ENCODE results near the gene VGLL3. TPM values are rescaled to one million over a fixed set of nuclear protein-coding genes. Genes with fewer than 3 reads are reported as not detected.

Gene VGLL3
- total and polyA plus RNA-seq, 5 donors from 2014 or later, result 0.05 TPM; not detected in 4

GRCh38 chr3:86963611-86964010 lies 27.3 kb downstream of the VGLL3 start:
- Histone ChIP-seq H3K27ac (ENCODE audit: insufficient read depth, low read length, poor library complexity, severe bottlenecking) (no peak overlapping the region), H3K36me3 (ENCODE audit: control insufficient read depth, insufficient read depth, low read length) (no peaks in the 10 kb centered on the region), H3K4me3 (ENCODE audit: low read depth, low read length) (no peak overlapping the region), H3K4me1 (ENCODE audit: control insufficient read depth, insufficient read depth, low read length, poor library complexity, severe bottlenecking) (no peaks in the 10 kb centered on the region), H3K9me3 (ENCODE audit: control insufficient read depth in 2 of 2, low read length in 2 of 2) (no peaks in the 10 kb centered on the region), H3K27me3 (ENCODE audit: control insufficient read depth, insufficient read depth, low read length) (no peaks in the 10 kb centered on the region)
- Mint-ChIP-seq H3K27ac (no peak overlapping the region), H3K4me3 (no peak overlapping the region), H3K9me3 (peaks cover 0 to 6% (median 2%) of the 10 kb centered on the region in 7 donors), H3K27me3 (no peaks in the 10 kb centered on the region), H3K36me3 (no peaks in the 10 kb centered on the region), H3K4me1 (no peaks in the 10 kb centered on the region)
- ATAC-seq (ENCODE audit: low read depth in 2 of 2) (no peak), DNase-seq (no peak)

- no peaks in the 10 kb centered on the region for H3K27me3 ChIP-seq (ENCODE audit: control insufficient read depth, insufficient read depth, low read length)
- H3K27ac Mint-ChIP-seq, result no peak overlapping the region
- no peak for DNase-seq
- no peak overlapping the region for H3K4me3 ChIP-seq (ENCODE audit: low read depth, low read length)
- no peak overlapping the region for H3K27ac ChIP-seq (ENCODE audit: insufficient read depth, low read length, poor library complexity, severe bottlenecking)
- H3K36me3 Mint-ChIP-seq, result no peaks in the 10 kb centered on the region
- ATAC-seq (ENCODE audit: low read depth in 2 of 2), result no peak
- H3K9me3 ChIP-seq (ENCODE audit: control insufficient read depth in 2 of 2, low read length in 2 of 2), result no peaks in the 10 kb centered on the region
- no peaks in the 10 kb centered on the region for H3K27me3 Mint-ChIP-seq
- no peaks in the 10 kb centered on the region for H3K4me1 Mint-ChIP-seq
- no peak overlapping the region for H3K4me3 Mint-ChIP-seq
- H3K4me1 ChIP-seq (ENCODE audit: control insufficient read depth, insufficient read depth, low read length, poor library complexity, severe bottlenecking), result no peaks in the 10 kb centered on the region
- H3K36me3 ChIP-seq (ENCODE audit: control insufficient read depth, insufficient read depth, low read length), result no peaks in the 10 kb centered on the region
- H3K9me3 Mint-ChIP-seq, result peaks cover 0 to 4% (median 0%) of the 10 kb centered on the region in 7 donors
These were observed 29.7 kb downstream of the VGLL3 start for GRCh38 chr3:86961297-86961696.

DNA sequence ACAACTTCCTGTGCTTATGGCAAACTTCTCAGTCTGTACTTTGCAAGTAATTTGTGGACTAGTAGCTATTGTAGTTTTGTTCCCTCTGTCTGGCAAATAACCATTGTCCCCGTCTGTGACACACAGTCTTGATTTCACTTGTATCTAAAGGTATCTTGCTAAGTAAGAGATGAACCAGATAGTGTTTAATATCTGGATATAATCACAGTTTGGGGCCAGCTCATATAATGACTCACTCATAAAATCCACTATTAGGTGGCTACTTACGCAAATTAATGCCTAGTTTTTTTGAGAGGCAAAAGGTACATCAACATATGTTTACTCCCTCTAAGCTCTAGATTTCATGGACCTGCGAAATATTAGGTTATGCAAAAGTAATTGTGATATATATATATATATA lies 30.4 kb downstream of the VGLL3 start:
- no peak for ATAC-seq (ENCODE audit: low read depth in 2 of 2)
- no peaks in the 10 kb centered on the region for H3K4me1 ChIP-seq (ENCODE audit: control insufficient read depth, insufficient read depth, low read length, poor library complexity, severe bottlenecking)
- no peaks in the 10 kb centered on the region for H3K27me3 Mint-ChIP-seq

DNA sequence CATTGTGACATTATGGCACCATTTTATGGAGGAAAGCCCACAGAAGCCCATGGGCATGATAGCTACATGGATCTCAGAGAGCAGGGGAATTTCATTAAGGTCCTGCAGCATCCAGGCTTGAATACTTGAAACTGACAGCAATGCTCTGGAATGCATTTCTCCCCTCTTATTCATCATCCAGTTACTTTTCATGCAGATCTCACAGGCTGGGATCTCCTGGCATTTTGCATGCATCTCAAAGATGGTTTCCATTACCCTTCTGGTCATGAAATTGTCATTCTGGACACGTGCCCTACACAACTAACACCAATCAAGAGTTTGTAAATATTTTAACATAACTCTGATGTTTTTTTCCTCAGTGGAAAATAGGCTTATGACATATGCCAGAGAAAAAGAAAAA lies 32.4 kb downstream of the VGLL3 start:
- no peaks in the 10 kb centered on the region for H3K36me3 ChIP-seq (ENCODE audit: control insufficient read depth, insufficient read depth, low read length)
- Mint-ChIP-seq H3K27ac (no peak overlapping the region), H3K27me3 (no peaks in the 10 kb centered on the region), H3K9me3 (peaks cover 0 to 4% (median 0%) of the 10 kb centered on the region in 7 donors), H3K36me3 (no peaks in the 10 kb centered on the region), H3K4me1 (no peaks in the 10 kb centered on the region), H3K4me3 (no peak overlapping the region)
- no peaks in the 10 kb centered on the region for H3K4me1 ChIP-seq (ENCODE audit: control insufficient read depth, insufficient read depth, low read length, poor library complexity, severe bottlenecking)
- DNase-seq (no peak), ATAC-seq (ENCODE audit: low read depth in 2 of 2) (no peak)
- no peak overlapping the region for H3K4me3 ChIP-seq (ENCODE audit: low read depth, low read length)
- H3K27ac ChIP-seq (ENCODE audit: insufficient read depth, low read length, poor library complexity, severe bottlenecking), result no peak overlapping the region
- H3K27me3 ChIP-seq (ENCODE audit: control insufficient read depth, insufficient read depth, low read length), result no peaks in the 10 kb centered on the region
- no peaks in the 10 kb centered on the region for H3K9me3 ChIP-seq (ENCODE audit: control insufficient read depth in 2 of 2, low read length in 2 of 2)

More for the DNA sequence above, 30.4 kb downstream of the VGLL3 start:
- H3K4me3 Mint-ChIP-seq, result no peak overlapping the region
- Histone ChIP-seq H3K27me3 (ENCODE audit: control insufficient read depth, insufficient read depth, low read length) (no peaks in the 10 kb centered on the region), H3K36me3 (ENCODE audit: control insufficient read depth, insufficient read depth, low read length) (no peaks in the 10 kb centered on the region), H3K4me3 (ENCODE audit: low read depth, low read length) (no peak overlapping the region), H3K27ac (ENCODE audit: insufficient read depth, low read length, poor library complexity, severe bottlenecking) (no peak overlapping the region), H3K9me3 (ENCODE audit: control insufficient read depth in 2 of 2, low read length in 2 of 2) (no peaks in the 10 kb centered on the region)
- no peaks in the 10 kb centered on the region for H3K4me1 Mint-ChIP-seq
- no peaks in the 10 kb centered on the region for H3K36me3 Mint-ChIP-seq
- DNase-seq, result no peak
- peaks cover 0 to 4% (median 0%) of the 10 kb centered on the region in 7 donors for H3K9me3 Mint-ChIP-seq
- H3K27ac Mint-ChIP-seq, result no peak overlapping the region

DNA sequence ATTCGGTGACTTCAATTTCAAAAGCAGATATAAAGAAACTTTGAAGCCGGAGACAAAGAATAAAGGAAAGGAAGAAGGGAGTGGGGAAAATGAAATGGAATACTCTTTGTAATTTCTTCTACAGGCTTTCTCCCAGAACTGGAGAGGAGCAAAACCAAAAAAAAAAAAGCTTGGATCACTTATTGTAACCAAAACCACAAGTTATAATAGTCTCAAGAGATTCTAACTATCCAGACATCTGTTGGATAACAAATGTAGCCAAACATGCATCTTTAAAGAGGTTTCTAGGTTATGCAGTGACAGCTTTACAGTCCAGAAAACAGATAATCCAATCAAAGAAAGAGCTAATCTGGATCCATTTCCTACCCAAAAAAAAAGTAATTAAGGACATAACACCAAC lies 36.2 kb downstream of the VGLL3 start:
- Histone ChIP-seq H3K9me3 (ENCODE audit: control insufficient read depth in 2 of 2, low read length in 2 of 2) (no peaks in the 10 kb centered on the region), H3K36me3 (ENCODE audit: control insufficient read depth, insufficient read depth, low read length) (no peaks in the 10 kb centered on the region), H3K27ac (ENCODE audit: insufficient read depth, low read length, poor library complexity, severe bottlenecking) (no peak overlapping the region), H3K4me1 (ENCODE audit: control insufficient read depth, insufficient read depth, low read length, poor library complexity, severe bottlenecking) (no peaks in the 10 kb centered on the region), H3K4me3 (ENCODE audit: low read depth, low read length) (no peak overlapping the region), H3K27me3 (ENCODE audit: control insufficient read depth, insufficient read depth, low read length) (no peaks in the 10 kb centered on the region)
- Mint-ChIP-seq H3K36me3 (no peaks in the 10 kb centered on the region), H3K4me3 (no peak overlapping the region), H3K27me3 (no peaks in the 10 kb centered on the region), H3K4me1 (no peaks in the 10 kb centered on the region), H3K9me3 (peaks cover 0 to 5% (median 1%) of the 10 kb centered on the region in 7 donors), H3K27ac (no peak overlapping the region)
- ATAC-seq (ENCODE audit: low read depth in 2 of 2), result no peak
- DNase-seq, result no peak

GRCh38 chr3:86954226-86954625 lies 36.7 kb downstream of the VGLL3 start:
- no peaks in the 10 kb centered on the region for H3K36me3 ChIP-seq (ENCODE audit: control insufficient read depth, insufficient read depth, low read length)
- DNase-seq, result no peak

DNA sequence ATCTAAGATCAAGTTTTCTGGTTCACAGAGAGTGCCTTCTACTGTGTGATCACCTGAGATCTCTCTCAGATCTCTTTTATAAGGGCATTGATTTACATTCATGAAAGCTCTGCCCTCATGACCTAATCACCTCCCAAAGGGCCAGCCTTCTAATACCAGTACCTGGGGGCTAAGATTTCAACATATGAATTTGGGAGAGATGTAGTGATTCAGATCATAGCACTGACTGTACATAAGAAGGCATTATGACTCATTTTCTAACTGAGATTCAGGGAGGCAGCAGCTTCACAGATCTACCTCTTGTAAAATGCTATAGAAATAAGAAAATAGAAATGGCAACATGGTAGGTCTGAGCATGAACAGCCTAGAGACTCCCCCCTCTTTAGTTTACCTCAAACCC lies 39.6 kb downstream of the VGLL3 start:
- Mint-ChIP-seq H3K4me1 (no peaks in the 10 kb centered on the region), H3K4me3 (no peak overlapping the region), H3K27me3 (no peaks in the 10 kb centered on the region), H3K36me3 (no peaks in the 10 kb centered on the region), H3K27ac (no peak overlapping the region), H3K9me3 (peaks cover 0 to 5% (median 1%) of the 10 kb centered on the region in 7 donors)
- DNase-seq (no peak), ATAC-seq (ENCODE audit: low read depth in 2 of 2) (no peak)
- H3K27me3 ChIP-seq (ENCODE audit: control insufficient read depth, insufficient read depth, low read length), result no peaks in the 10 kb centered on the region
- H3K4me1 ChIP-seq (ENCODE audit: control insufficient read depth, insufficient read depth, low read length, poor library complexity, severe bottlenecking), result no peaks in the 10 kb centered on the region
- no peaks in the 10 kb centered on the region for H3K36me3 ChIP-seq (ENCODE audit: control insufficient read depth, insufficient read depth, low read length)
- no peaks in the 10 kb centered on the region for H3K9me3 ChIP-seq (ENCODE audit: control insufficient read depth in 2 of 2, low read length in 2 of 2)
- H3K4me3 ChIP-seq (ENCODE audit: low read depth, low read length), result no peak overlapping the region
- H3K27ac ChIP-seq (ENCODE audit: insufficient read depth, low read length, poor library complexity, severe bottlenecking), result no peak overlapping the region

More at GRCh38 chr3:86954226-86954625, 36.7 kb downstream of the VGLL3 start:
- H3K27ac Mint-ChIP-seq, result no peak overlapping the region
- peaks cover 0 to 5% (median 1%) of the 10 kb centered on the region in 7 donors for H3K9me3 Mint-ChIP-seq
- H3K4me3 Mint-ChIP-seq, result no peak overlapping the region
- no peak overlapping the region for H3K27ac ChIP-seq (ENCODE audit: insufficient read depth, low read length, poor library complexity, severe bottlenecking)
- no peak for ATAC-seq (ENCODE audit: low read depth in 2 of 2)
- H3K27me3 Mint-ChIP-seq, result no peaks in the 10 kb centered on the region
- no peaks in the 10 kb centered on the region for H3K4me1 ChIP-seq (ENCODE audit: control insufficient read depth, insufficient read depth, low read length, poor library complexity, severe bottlenecking)
- no peaks in the 10 kb centered on the region for H3K36me3 Mint-ChIP-seq
- H3K4me3 ChIP-seq (ENCODE audit: low read depth, low read length), result no peak overlapping the region
- no peaks in the 10 kb centered on the region for H3K9me3 ChIP-seq (ENCODE audit: control insufficient read depth in 2 of 2, low read length in 2 of 2)
- H3K27me3 ChIP-seq (ENCODE audit: control insufficient read depth, insufficient read depth, low read length), result no peaks in the 10 kb centered on the region
- no peaks in the 10 kb centered on the region for H3K4me1 Mint-ChIP-seq

GRCh38 chr3:86950717-86951116 lies 40.2 kb downstream of the VGLL3 start:
- H3K9me3 Mint-ChIP-seq, result peaks cover 0 to 5% (median 1%) of the 10 kb centered on the region in 7 donors
- Histone ChIP-seq H3K9me3 (ENCODE audit: control insufficient read depth in 2 of 2, low read length in 2 of 2) (no peaks in the 10 kb centered on the region), H3K4me1 (ENCODE audit: control insufficient read depth, insufficient read depth, low read length, poor library complexity, severe bottlenecking) (no peaks in the 10 kb centered on the region), H3K27ac (ENCODE audit: insufficient read depth, low read length, poor library complexity, severe bottlenecking) (no peak overlapping the region), H3K4me3 (ENCODE audit: low read depth, low read length) (no peak overlapping the region), H3K27me3 (ENCODE audit: control insufficient read depth, insufficient read depth, low read length) (no peaks in the 10 kb centered on the region), H3K36me3 (ENCODE audit: control insufficient read depth, insufficient read depth, low read length) (no peaks in the 10 kb centered on the region)
- H3K27me3 Mint-ChIP-seq, result no peaks in the 10 kb centered on the region
- no peak overlapping the region for H3K4me3 Mint-ChIP-seq
- DNase-seq (no peak), ATAC-seq (ENCODE audit: low read depth in 2 of 2) (no peak)
- H3K36me3 Mint-ChIP-seq, result no peaks in the 10 kb centered on the region
- no peak overlapping the region for H3K27ac Mint-ChIP-seq
- no peaks in the 10 kb centered on the region for H3K4me1 Mint-ChIP-seq
